DMS53 treated with DMSO at 0.1 percent for 48 hours (cell line): ENCODE measurements around the gene REG3A.

Source experiments
- DNase-seq: peaks from one replicate; lab custom pipeline; 2025; ENCODE audit not compliant: unreplicated experiment; lab: John Stamatoyannopoulos, UW

Gene REG3A

DNA sequence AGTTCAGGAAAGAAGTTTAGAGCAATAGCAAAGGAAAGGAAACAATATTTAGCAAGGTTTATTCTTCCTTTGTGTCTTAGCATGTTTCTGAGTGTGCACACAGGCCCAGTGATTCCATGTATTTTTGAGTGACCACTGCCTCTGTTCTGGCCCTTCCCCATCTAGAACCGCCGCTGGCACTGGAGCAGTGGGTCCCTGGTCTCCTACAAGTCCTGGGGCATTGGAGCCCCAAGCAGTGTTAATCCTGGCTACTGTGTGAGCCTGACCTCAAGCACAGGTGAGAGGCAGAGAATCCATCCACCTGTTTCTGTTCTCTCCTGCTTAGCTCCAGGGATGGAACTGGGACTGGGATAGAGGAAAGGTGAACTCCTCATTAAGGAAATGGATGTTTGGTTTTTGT lies 36.9 kb downstream of the REG3A start:
- no peak for DNase-seq

DNA sequence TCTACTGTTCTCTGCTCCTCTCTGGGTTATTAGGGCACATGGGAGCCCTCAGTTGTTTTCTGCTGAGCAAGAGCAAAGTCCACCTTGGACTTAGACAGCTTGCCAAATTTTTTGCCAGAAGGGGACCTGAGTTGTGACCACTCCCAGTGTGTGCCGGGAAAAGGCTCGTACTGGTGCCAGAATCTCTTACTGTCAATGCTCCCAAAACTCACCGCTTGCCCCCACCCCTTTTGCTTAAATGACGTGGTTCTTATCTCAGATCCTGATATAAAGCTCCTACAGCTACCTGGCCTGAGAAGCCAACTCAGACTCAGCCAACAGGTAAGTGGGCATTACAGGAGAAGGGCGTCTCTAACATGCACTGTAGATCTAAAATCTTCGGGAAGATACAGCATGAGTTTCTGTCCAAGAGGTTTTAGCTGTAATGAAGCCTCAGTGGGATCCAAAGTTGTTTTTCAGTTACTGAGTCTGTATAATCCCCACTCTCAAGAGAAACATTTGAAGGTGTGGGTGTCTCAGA lies 39.3 kb downstream of the REG3A start, which contains the start of gene REG1A:
REG1A (plus strand) TSS at position 295 of the 520 bp plus-strand sequence. CDS start 374 bp downstream, outside the sequence.
- DNase-seq, result no peak

DNA sequence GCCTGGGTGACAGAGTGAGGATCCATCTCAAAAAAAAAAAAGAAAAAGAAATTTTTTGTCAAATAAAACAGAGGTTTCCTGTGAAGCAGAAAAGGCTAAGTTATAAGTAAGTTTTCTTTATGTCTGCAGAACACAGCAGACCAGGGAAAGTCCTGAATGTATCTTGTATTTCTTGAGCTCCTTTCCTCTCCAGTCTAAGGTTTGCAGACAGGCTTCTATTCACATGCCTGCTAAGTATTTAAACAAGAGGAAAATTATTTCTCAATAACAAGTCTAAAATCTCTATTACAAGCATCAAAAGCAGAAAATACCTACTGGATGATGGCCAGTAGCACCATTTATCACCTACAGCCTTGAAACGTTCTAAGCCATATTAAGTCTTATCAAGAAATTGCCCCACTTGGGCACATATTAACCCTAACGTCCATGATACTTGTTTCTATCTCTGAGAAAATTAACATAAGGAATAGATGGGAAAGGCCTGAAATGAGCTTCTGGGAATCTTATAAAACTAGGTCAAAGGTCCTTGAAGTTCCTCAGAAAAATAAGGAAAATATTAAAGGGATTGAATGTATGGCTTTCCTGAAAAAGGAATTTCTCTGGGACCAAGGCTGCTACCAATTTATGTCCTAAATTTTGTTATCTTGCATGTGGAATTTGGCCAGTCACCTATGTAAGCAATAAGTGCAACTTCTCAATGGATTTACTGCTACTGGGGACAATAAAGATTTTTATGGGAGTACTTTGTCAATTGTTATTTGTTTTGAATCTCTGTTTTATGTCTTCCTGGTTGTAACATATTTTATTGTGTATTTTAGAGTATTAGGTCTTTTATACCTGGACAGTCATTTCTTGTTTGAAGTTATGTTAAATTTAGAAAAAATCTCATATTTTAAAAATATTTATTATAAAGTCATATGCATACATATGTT lies 42.3 kb downstream of the REG3A start:
- DNase-seq, result no peak

DNA sequence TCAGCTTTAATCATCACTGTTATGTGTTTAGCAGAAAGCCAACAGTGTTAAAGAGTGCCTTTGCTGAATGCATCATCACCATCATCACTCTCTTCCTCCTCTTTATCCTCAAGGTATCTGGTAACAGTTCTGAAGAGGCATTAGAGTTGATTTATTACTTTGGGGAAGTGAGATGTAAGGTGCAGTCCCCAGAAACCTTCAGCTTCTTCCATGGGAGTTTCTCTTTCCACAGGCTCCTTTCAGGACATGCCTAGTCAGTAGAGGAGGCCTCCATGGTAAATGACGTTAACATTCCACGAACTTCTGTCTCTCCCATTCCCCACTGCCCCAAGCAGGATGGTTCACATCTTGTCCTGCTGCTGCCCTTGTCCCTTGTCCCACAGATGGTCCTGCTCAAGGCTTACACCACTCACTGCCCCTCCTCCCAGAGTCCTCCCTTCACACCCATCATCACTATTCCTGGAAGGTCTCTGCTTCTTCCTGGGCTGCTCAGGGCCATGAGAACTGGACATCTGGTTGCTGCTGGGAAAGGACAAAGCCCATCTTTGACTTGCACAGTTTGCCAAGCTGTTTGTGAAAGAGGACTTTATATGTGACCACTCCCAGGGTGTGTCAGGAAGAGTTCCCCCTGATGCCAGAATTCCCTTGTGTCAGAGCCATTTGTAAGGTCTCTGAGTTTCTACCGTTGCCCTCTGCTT lies 44.6 kb downstream of the REG3A start:
- no peak for DNase-seq

DNA sequence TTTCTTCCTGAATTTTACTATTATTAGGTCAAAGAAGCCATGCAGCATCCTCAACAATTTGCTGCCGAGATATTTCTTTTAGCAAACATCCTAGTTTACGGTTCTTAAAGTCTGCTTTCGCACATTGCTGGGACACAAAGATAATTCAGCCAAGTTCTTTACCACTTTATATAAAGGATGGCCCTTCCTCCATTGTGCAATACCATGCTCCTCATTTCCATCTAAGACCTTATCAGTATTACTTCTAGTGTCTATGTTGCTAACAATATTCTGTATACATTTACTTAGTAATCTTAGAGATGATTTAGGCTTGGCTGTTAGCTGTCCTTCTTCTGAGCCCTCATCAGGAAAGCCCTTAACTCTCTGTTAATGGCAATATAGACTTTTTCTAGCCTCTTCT lies 47.3 kb downstream of the REG3A start:
- no peak for DNase-seq
